H1 (cell line): Measurements from ENCODE around the gene PLCB1. TPM values are rescaled to one million over a fixed set of nuclear protein-coding genes. Genes with fewer than 3 reads are reported as not detected.

Source experiments
- CTCF ChIA-PET: fragments of 300-600 bp; sonication (Branson Sonifier 250); formaldehyde crosslinking; loops from one replicate; lab custom pipeline; 2021; ENCODE audit not compliant: partially characterized antibody; lab: Charles Lee
- POLR2A ChIA-PET: fragments of 300-600 bp; sonication (Branson Sonifier 250); formaldehyde crosslinking; loops from one replicate; lab custom pipeline; 2021; ENCODE audit warnings: inconsistent platforms; ENCODE audit not compliant: partially characterized antibody; lab: Charles Lee
- DNase-seq, 2 experiments: peaks; one replicate each; pipeline versions ENCODE4 v3.0.0 to v3.0.0-alpha.2; 2010 to 2022; ENCODE audit warnings: low spot score in 2 of 2, low read depth in 1 of 2, mixed read lengths in 1 of 2
- FAIRE-seq: peaks from 2 replicates; lab custom pipeline; 2011; peaks lifted over from hg19 to GRCh38; lab: Jason Lieb, UNC
- H2AFZ ChIP-seq: 2 replicates; pipeline ENCODE4 v1.8.1; 2012; ENCODE audit warnings: low read length, inconsistent platforms
- H2AK5ac ChIP-seq: 2 replicates; pipeline ENCODE4 v1.6.1; 2013; ENCODE audit warnings: low read depth, low read length
- H2BK120ac ChIP-seq: replicated peaks from 2 replicates; pipeline ENCODE3; 2013; ENCODE audit warnings: low read depth, low read length, inconsistent platforms
- H2BK12ac ChIP-seq: 2 replicates; pipeline ENCODE4 v1.6.1; 2013; ENCODE audit warnings: low read depth, low read length
- H2BK15ac ChIP-seq: 2 replicates; pipeline ENCODE4 v1.6.1; 2013; ENCODE audit warnings: low read length
- H2BK20ac ChIP-seq: 2 replicates; pipeline ENCODE4 v1.6.1; 2013; ENCODE audit warnings: low read length
- H2BK5ac ChIP-seq: 2 replicates; pipeline ENCODE4 v1.6.1; 2013; ENCODE audit warnings: low read depth, low read length
- H3K14ac ChIP-seq: 2 replicates; pipeline ENCODE4 v1.6.1; 2013; ENCODE audit warnings: inconsistent platforms; ENCODE audit not compliant: insufficient read length
- H3K18ac ChIP-seq: 2 replicates; pipeline ENCODE4 v1.6.1; 2013; ENCODE audit warnings: low read length; ENCODE audit errors: extremely low read depth
- H3K23ac ChIP-seq: 2 replicates; pipeline ENCODE4 v1.6.1; 2013; ENCODE audit warnings: inconsistent platforms; ENCODE audit not compliant: insufficient read length
- H3K23me2 ChIP-seq: 2 replicates; pipeline ENCODE4 v1.6.1; 2013; ENCODE audit warnings: low read depth, low read length
- H3K27ac ChIP-seq: 2 replicates; pipeline ENCODE4 v1.6.1; 2011; ENCODE audit warnings: low read depth, low read length, inconsistent platforms
- H3K27me3 ChIP-seq, 4 experiments: replicated peaks in 1 of 4; 1 replicate in 1 of 4; 2 replicates in 3 of 4; pipeline versions ENCODE4 v1.6.1 to v1.8.1; 2011 to 2013; ENCODE audit warnings: low read length in 3 of 4, mild to moderate bottlenecking in 3 of 4, inconsistent platforms in 2 of 4, mixed read lengths in 2 of 4, moderate library complexity in 1 of 4; ENCODE audit not compliant: control insufficient read depth in 3 of 4, insufficient read depth in 3 of 4; ENCODE audit errors: extremely low read depth in 1 of 4
- H3K36me3 ChIP-seq, 4 experiments: 2 replicates each; pipeline versions ENCODE4 v1.6.1 to v1.8.1; 2011 to 2013; ENCODE audit warnings: mild to moderate bottlenecking in 4 of 4, low read length in 3 of 4, moderate library complexity in 2 of 4, control low read depth in 1 of 4, inconsistent platforms in 1 of 4; ENCODE audit not compliant: insufficient read depth in 4 of 4, control insufficient read depth in 2 of 4
- H3K4ac ChIP-seq: replicated peaks from 2 replicates; pipeline ENCODE3; 2013; ENCODE audit warnings: low read length, low read depth, mixed read lengths, inconsistent platforms; ENCODE audit not compliant: insufficient read length
- H3K4me1 ChIP-seq, 4 experiments: replicated peaks in 1 of 4; 1 replicate in 1 of 4; 2 replicates in 3 of 4; pipeline versions ENCODE4 v1.6.1 to v1.8.1; 2011 to 2013; ENCODE audit warnings: low read length in 3 of 4, inconsistent platforms in 2 of 4, mixed read lengths in 1 of 4; ENCODE audit not compliant: insufficient read depth in 4 of 4, control insufficient read depth in 3 of 4
- H3K4me2 ChIP-seq, 2 experiments: 2 replicates each; pipeline versions ENCODE4 v1.6.1 to v1.8.1; 2011 to 2013; ENCODE audit warnings: low read depth in 2 of 2, low read length in 2 of 2, control low read depth in 1 of 2, inconsistent platforms in 1 of 2, mild to moderate bottlenecking in 1 of 2; ENCODE audit not compliant: insufficient read depth in 1 of 2
- H3K4me3 ChIP-seq, 4 experiments: fragments of 200-600, 300-600 bp in 1 of 4; sonication (generic), shearing (Covaris generic), sonication (Bioruptor Twin) in 1 of 4; 2 replicates each; pipeline versions ENCODE4 v1.5.1 to v1.8.1; 2011 to 2016; ENCODE audit warnings: low read length in 4 of 4, low read depth in 3 of 4, control low read depth in 2 of 4, inconsistent platforms in 2 of 4, mild to moderate bottlenecking in 2 of 4, mixed read lengths in 1 of 4, moderate library complexity in 1 of 4; ENCODE audit not compliant: insufficient read depth in 2 of 4; ENCODE audit errors: extremely low read depth in 1 of 4
- H3K56ac ChIP-seq: replicated peaks from 2 replicates; pipeline ENCODE3; 2013; ENCODE audit warnings: low read depth, mild to moderate bottlenecking, mixed read lengths, low read length, inconsistent platforms; ENCODE audit not compliant: insufficient read length
- H3K79me1 ChIP-seq: 2 replicates; pipeline ENCODE4 v1.6.1; 2013; ENCODE audit warnings: low read depth, low read length, control low read depth
- H3K79me2 ChIP-seq, 2 experiments: 2 replicates each; pipeline versions ENCODE4 v1.6.1 to v1.8.1; 2012 to 2013; ENCODE audit warnings: low read length in 2 of 2, mild to moderate bottlenecking in 2 of 2, inconsistent platforms in 1 of 2; ENCODE audit not compliant: insufficient read depth in 2 of 2, control insufficient read depth in 1 of 2
- H3K9ac ChIP-seq, 4 experiments: replicated peaks in 1 of 4; 1 replicate in 1 of 4; 2 replicates in 3 of 4; pipeline versions ENCODE4 v1.6.1 to v1.8.1; 2011 to 2013; ENCODE audit warnings: low read depth in 3 of 4, low read length in 3 of 4, control low read depth in 2 of 4, mild to moderate bottlenecking in 2 of 4, moderate library complexity in 2 of 4, inconsistent platforms in 1 of 4; ENCODE audit errors: extremely low read depth in 1 of 4
- H3K9me3 ChIP-seq, 2 experiments: 2 replicates each; pipeline versions ENCODE4 v1.6.1 to v1.8.1; 2012 to 2013; ENCODE audit warnings: mild to moderate bottlenecking in 2 of 2, moderate library complexity in 2 of 2, control low read depth in 1 of 2, inconsistent platforms in 1 of 2, low read depth in 1 of 2, low read length in 1 of 2, mixed read lengths in 1 of 2; ENCODE audit not compliant: insufficient read depth in 2 of 2
- H4K20me1 ChIP-seq, 2 experiments: replicated peaks in 1 of 2; 2 replicates each; pipeline versions ENCODE3 to v1.8.1; 2011 to 2013; ENCODE audit warnings: inconsistent platforms in 2 of 2, low read length in 2 of 2, mild to moderate bottlenecking in 1 of 2; ENCODE audit not compliant: insufficient read depth in 2 of 2, control insufficient read depth in 1 of 2
- H4K5ac ChIP-seq: 2 replicates; pipeline ENCODE4 v1.6.1; 2013; ENCODE audit warnings: low read length, low read depth, mixed read lengths, inconsistent platforms; ENCODE audit not compliant: insufficient read length
- H4K8ac ChIP-seq: 2 replicates; pipeline ENCODE4 v1.8.0; 2013; ENCODE audit warnings: mild to moderate bottlenecking, moderate library complexity, low read length, inconsistent platforms; ENCODE audit not compliant: insufficient read depth; ENCODE audit errors: extremely low read depth
- H4K91ac ChIP-seq: replicated peaks from 2 replicates; pipeline ENCODE3; 2013; ENCODE audit warnings: low read length, mixed read lengths, inconsistent platforms; ENCODE audit not compliant: insufficient read length
- CBX8 ChIP-seq: fragments of 300-800, 300-1000 bp; sonication (generic); IDR thresholded peaks from 2 replicates; pipeline ENCODE4 v1.7.1; 2016; ENCODE audit warnings: low read depth, low read length, borderline replicate concordance
- CHD1 ChIP-seq: IDR thresholded peaks from 2 replicates; pipeline ENCODE4 v1.6.1; 2012; ENCODE audit warnings: low read depth, low read length, improper control_type of control experiment
- NRF1 ChIP-seq: IDR thresholded peaks from 2 replicates; pipeline ENCODE4 v1.6.1; 2011; ENCODE audit warnings: mild to moderate bottlenecking, low read depth, low read length, improper control_type of control experiment
- PHF8 ChIP-seq: fragments of 200-600 bp; sonication (generic); conservative IDR thresholded peaks from 2 replicates; pipeline ENCODE4 v1.7.1; 2012; ENCODE audit warnings: low read depth, mild to moderate bottlenecking, inconsistent platforms, low read length, moderate library complexity
- POLR2A ChIP-seq, 2 experiments: IDR thresholded peaks; 1 replicate in 1 of 2; 2 replicates in 1 of 2; pipeline ENCODE4 v1.6.1; 2011; ENCODE audit warnings: low read depth in 2 of 2, low read length in 2 of 2, mild to moderate bottlenecking in 2 of 2; ENCODE audit errors: control extremely low read depth in 1 of 2
- RBBP5 ChIP-seq: IDR thresholded peaks from 2 replicates; pipeline ENCODE4 v1.7.1; 2012; ENCODE audit warnings: low read depth, mild to moderate bottlenecking, inconsistent platforms, low read length, moderate library complexity, borderline replicate concordance
- SIN3A ChIP-seq, 2 experiments: IDR thresholded peaks in 1 of 2; conservative IDR thresholded peaks in 1 of 2; 2 replicates each; pipeline ENCODE4 v1.6.1; 2011 to 2012; ENCODE audit warnings: low read length in 2 of 2, improper control_type of control experiment in 1 of 2, low read depth in 1 of 2, mild to moderate bottlenecking in 1 of 2
- SIX5 ChIP-seq: IDR thresholded peaks from 2 replicates; pipeline ENCODE4 v1.6.1; 2011; ENCODE audit warnings: mild to moderate bottlenecking, low read depth, low read length
- TAF1 ChIP-seq: IDR thresholded peaks from 2 replicates; pipeline ENCODE4 v1.6.1; 2011; ENCODE audit warnings: mild to moderate bottlenecking, low read depth, low read length
- TAF7 ChIP-seq: optimal IDR thresholded peaks from 2 replicates; pipeline ENCODE3; 2011; ENCODE audit warnings: low read depth, mild to moderate bottlenecking, inconsistent platforms, low read length, moderate library complexity, borderline replicate concordance
- TBP ChIP-seq: IDR thresholded peaks from 2 replicates; pipeline ENCODE4 v1.6.1; 2011; ENCODE audit warnings: low read depth, low read length, improper control_type of control experiment
- YY1 ChIP-seq: IDR thresholded peaks from 2 replicates; pipeline ENCODE4 v1.6.1; 2011; ENCODE audit warnings: low read depth, mild to moderate bottlenecking, low read length
- WGBS, 2 experiments: shearing (Covaris generic) in 1 of 2; methylation state at CpG; one replicate each; pipeline versions ENCODE4 v1.1.6 to v1.1.7; 2013 to 2015; ENCODE audit warnings: low lambda C conversion rate in 2 of 2, mixed read lengths in 2 of 2, inconsistent platforms in 1 of 2, low coverage in 1 of 2, missing lambda C conversion rate in 1 of 2; ENCODE audit not compliant: insufficient replicate concordance in 2 of 2, insufficient coverage in 1 of 2, insufficient read length in 1 of 2; ENCODE audit errors: extremely low coverage in 1 of 2, missing lambda C conversion rate in 1 of 2; 5-methylcytosine and 5-hydroxymethylcytosine counted together
- polyA plus RNA-seq, 7 experiments: library from polyadenylated mRNA; depleted of rRNA in 3 of 7; stranded (reverse) in 5 of 7; unstranded in 2 of 7; fragments of >200 nt in 5 of 7; fragments of 200-250 nt in 2 of 7; gene quantifications; 1 replicate in 5 of 7; 2 replicates in 1 of 7; 4 replicates in 1 of 7; pipeline versions ENCODE4 v1.2.1 to v1.2.3, GENCODE V29; 2011 to 2013; ENCODE audit warnings: missing spikeins in 2 of 7, mixed read lengths in 2 of 7
- total RNA-seq: library from RNA; stranded (reverse); fragmentation: NEBNext Ultra II Directional; extraction: Animal tissue kit (Norgen Biotek cat#: 25700); gene quantifications from 2 replicates; pipeline ENCODE4 v1.2.1, GENCODE V29; 2021

Gene PLCB1
- total and polyA plus RNA-seq, 2 of the 8 experiments (the other 6 are each of a cell fraction or from before 2014, with no cell fraction given), result 2.6 to 9.1 TPM

GRCh38 chr20:8720089-8720488 is 588.0 kb downstream of the PLCB1 start:
- H3K27ac ChIP-seq, result no peak overlapping the region
- no peak overlapping the region for H4K8ac ChIP-seq
- ChIA-PET POLR2A (no interaction called here), CTCF (interaction anchor here (0.7 to 4.3 kb wide), 15 partner anchors 8 to 791 kb away, joined by 3 to 51 read pairs (median 9); no protein-coding TSS in a partner anchor)
- no peak overlapping the region for H3K4me2 ChIP-seq
- H3K56ac ChIP-seq, result no peak overlapping the region
- no peaks in the 10 kb centered on the region for H3K4me1 ChIP-seq
- no peak overlapping the region for H3K18ac ChIP-seq
- no peak overlapping the region for H2AFZ ChIP-seq
- no peak overlapping the region for H2BK20ac ChIP-seq
- H2BK5ac ChIP-seq, result no peak overlapping the region
- no peak overlapping the region for H4K5ac ChIP-seq
- no peak for TF ChIP-seq POLR2A (IDR thresholded peaks at IDR 0.05; ENCODE audit: control extremely low read depth in 1 of 2, low read depth in 2 of 2, low read length in 2 of 2)
- TF ChIP-seq CHD1, result no peak
- TF ChIP-seq TAF1, result no peak
- no peak for TF ChIP-seq PHF8
- TF ChIP-seq TAF7, result no peak
- TF ChIP-seq YY1, result no peak
- no peak for TF ChIP-seq NRF1
- no peak for TF ChIP-seq SIX5
- TF ChIP-seq TBP, result no peak
- TF ChIP-seq CBX8, result no peak
- TF ChIP-seq SIN3A (conservative IDR thresholded peaks at IDR 0.05 in 1 of 2, IDR thresholded peaks at IDR 0.05 in 1 of 2; ENCODE audit: low read depth in 1 of 2, low read length in 2 of 2), result no peak
- no peak for TF ChIP-seq RBBP5
- H2BK12ac ChIP-seq, result no peak overlapping the region
- no peak overlapping the region for H3K14ac ChIP-seq
- H3K36me3 ChIP-seq, result no peaks in the 10 kb centered on the region; a peak in 1 of 8 replicates
- H4K91ac ChIP-seq, result no peak overlapping the region
- H4K20me1 ChIP-seq, result no peaks in the 10 kb centered on the region
- no peak for DNase-seq
- H2BK120ac ChIP-seq, result no peak overlapping the region
- no peaks in the 10 kb centered on the region for H3K23me2 ChIP-seq
- no peak overlapping the region for H3K9ac ChIP-seq
- H3K27me3 ChIP-seq, result no peaks in the 10 kb centered on the region
- no peak overlapping the region for H3K4ac ChIP-seq
- no peak overlapping the region for H2AK5ac ChIP-seq
- WGBS, 2 experiments, result 55% methylated on average over 4 of the region's 4 CpGs; no CpG with 5 or more reads in 1 of the 2 experiments
- H3K23ac ChIP-seq, result no peak overlapping the region
- H2BK15ac ChIP-seq, result no peak overlapping the region
- H3K4me3 ChIP-seq, result no peak overlapping the region
- no peaks in the 10 kb centered on the region for H3K9me3 ChIP-seq
- no peaks in the 10 kb centered on the region for H3K79me2 ChIP-seq
- FAIRE-seq, result no peak
- H3K79me1 ChIP-seq, result no peaks in the 10 kb centered on the region
